ENCODE data around the gene TTYH2. TPM values are rescaled to one million over a fixed set of nuclear protein-coding genes. Genes with fewer than 3 reads are reported as not detected.

Gene TTYH2
- total RNA-seq, 1 experiment from 2014 or later = 0.40 TPM

DNA sequence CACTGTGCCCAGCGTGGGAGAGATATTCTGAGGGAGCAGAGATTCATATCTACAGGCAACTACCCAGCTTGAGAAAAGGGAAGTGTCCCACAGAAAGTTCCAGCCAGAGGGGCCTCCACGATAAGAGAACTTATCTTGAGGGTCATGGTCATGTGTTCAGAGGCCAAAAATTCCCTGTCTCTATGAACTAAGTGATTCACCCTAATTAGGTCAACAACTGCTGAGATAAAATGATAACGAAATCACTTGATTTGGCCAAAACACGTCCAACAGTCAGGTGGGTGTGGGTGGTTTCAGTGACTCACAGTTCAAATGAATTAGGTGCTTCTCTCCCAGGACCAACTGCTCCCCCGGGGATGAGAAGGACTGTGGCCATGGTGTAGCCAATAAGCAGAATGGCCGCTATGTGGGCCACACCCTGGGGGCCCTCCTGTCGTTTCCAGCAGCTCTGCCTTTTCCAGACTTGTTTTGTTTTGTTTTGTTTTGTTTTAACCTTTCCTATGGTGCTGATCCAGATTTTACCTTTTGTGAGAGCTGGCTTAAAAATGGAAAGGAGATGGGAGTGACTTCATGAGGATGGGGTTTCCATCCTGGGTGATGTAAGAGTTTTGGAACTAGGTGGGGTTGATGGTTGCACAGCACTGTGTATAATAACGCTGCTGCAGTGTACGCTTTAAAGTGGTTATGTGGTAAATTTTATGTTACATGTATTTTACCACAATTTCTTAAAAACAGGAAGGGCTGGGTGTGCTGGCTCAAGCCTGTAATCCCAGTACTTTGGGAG is 69.4 kb downstream of the TTYH2 start:
- no peak for DNase-seq (ENCODE audit: low read depth)

DNA sequence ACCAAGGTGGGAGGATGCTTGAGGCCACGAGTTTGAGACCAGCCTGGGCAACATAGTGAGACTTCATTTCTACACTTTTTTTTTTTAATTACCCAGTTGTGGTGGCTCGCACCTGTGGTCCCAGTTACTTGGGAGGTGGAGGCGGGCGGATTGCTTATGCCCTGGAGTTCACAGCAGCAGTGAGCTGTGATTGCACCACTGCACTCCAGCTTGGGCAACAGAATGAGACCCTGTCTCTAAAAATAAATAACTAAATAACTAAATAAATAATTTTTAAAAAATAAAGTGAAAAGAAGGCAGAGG is 70.0 kb downstream of the TTYH2 start:
- no peak for DNase-seq (ENCODE audit: low read depth)

DNA sequence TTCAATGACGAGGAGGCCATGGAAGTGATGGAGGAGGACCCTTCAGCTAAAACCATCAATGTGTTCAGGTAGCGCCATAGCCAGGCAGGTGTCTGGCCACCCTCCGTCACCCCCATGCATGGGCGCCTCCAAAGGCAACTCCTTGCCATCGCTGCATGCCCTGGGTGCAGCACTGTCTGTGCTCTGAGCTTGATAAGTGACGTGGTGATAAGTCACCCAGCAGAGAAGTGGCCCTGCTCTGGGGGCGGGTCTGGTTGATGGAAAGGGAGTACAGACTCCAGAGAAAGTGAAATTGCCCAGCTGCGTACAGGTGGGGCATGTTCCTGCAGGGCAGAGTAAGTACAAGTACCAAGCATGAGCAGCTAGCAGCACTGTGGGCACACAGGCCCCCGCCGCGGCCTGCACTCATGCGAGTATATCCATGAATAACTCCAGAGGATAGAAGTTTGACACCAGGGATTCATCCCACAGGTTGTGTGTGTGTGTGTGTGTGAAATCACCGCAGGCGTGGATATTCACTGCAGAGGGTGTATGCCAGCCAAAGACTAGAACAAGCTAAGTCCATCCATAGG is 73.7 kb downstream of the TTYH2 start:
- no peak for DNase-seq (ENCODE audit: low read depth)

DNA sequence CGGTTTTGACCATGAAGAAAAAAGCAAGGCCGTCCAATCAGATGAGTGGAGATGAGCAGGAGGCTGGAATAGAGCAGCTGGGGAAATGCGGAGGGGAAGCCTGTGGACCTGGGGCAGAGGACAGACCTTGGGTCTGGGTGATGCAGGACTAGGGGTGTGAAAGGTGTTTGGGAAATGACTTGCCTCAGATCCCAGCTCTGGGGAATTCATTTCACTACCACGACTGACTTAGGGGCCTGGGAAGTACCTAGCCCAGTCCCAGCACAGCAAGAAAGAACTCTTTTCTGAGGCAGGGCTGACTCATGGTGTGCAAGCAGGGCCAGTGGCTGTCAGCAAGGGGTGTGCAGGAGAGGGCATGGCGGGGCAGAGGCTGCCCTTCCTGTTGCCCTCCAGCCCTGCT is 75.4 kb downstream of the TTYH2 start:
- no peak for DNase-seq (ENCODE audit: low read depth)

DNA sequence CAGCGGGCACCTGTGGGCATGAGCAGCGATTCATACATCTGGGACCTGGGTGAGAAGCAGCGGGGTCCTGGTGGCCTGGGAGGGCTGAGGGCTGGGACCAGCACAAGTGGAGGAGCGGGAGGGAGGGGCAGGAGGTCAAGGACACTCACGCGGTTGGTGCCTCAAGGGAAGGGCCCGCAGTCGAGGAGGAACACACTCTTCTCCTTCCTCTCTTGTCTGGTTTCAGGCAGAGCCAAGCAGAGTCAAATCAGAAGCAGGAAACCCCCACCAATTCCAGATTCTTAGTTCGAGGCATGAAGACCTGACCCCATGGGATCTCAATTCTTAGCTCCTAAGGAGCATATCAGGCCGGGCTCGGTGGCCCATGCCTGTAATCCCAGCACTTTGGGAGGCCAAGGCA is 76.3 kb downstream of the TTYH2 start:
- DNase-seq (ENCODE audit: low read depth) = no peak

DNA sequence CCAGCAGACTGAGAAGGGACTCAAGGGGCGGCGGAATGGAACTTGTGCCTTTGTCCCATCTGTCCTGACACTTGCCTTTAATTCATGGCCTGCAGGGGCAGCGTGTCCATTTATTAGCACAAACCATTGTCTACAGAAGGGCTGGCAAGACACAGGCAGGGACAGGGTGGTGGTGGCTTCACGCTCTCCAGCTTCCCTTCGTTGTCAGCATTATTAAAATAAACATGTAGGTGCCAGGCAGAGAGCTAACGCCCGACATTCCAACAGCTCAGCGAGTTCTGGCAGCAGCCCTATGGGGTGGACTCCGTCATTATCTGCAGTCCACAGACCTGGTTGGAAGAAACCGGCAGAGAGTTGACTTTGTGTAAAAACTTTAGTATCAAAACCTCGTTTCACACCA is 77.0 kb downstream of the TTYH2 start:
- DNase-seq (ENCODE audit: low read depth) = no peak

DNA sequence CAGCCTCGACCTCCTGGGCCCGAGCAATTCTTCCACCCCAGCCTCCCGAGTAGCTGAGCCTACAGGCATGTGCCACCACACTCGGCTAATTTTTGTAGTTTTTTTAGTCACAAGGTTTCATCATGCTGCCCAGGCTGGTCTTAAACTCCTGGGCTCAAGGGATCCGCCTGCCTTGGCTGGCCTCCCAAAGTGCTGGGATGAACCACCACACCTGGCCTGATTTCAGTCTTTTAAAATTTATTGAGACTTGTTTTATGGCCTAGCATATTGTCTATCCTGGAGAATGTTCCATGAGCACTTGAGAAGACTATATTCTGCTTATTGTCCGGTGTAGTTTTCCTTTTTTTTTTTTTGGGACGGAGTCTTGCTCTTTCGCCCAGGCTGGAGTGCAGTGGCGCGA is 79.1 kb downstream of the TTYH2 start:
- no peak for DNase-seq (ENCODE audit: low read depth)

DNA sequence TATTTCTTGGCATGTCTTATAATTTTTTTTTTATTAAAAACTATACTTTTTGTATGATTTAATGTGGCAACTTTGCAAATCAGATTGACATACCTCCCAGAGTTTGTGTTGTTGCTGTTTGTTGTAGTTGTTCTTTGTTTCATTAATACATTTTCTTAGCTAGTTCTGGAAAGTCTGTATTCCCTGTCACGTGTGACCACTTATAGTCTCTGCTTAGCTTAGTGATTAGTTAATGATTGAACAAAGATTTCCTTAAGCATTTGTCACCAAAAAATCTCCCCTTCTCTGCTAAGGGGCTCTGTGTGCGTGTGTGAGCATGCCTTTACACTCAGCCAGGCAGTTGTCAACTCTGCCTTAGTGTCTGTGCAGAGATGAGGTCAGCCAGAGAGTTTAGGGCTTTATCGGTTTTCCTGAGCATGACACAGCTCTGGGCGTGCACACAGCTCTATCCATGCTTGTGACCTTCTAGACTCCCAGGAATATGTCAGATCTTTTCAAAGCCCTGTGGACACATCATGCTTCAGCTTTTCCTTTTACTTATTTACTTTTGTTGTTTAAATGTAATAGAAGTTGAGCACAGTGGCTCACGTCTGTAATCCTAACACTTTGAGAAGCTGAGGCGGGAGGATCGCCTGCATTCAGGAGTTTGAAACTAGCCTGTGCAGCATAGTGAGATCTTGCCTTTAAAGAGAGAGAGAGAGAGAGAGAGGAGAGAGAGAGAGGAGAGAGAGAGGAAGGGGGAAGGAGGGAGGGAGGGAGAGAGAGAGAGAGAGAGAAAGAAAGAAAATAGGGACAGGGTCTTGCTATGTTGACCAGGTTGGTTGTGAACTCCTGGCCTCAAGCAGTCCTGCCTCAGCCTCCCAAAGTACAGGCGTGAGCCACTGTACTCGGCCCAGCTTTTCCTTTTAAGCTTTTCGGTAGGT is 82.5 kb downstream of the TTYH2 start:
- peak; percentile 3 for DNase-seq (ENCODE audit: low read depth)

DNA sequence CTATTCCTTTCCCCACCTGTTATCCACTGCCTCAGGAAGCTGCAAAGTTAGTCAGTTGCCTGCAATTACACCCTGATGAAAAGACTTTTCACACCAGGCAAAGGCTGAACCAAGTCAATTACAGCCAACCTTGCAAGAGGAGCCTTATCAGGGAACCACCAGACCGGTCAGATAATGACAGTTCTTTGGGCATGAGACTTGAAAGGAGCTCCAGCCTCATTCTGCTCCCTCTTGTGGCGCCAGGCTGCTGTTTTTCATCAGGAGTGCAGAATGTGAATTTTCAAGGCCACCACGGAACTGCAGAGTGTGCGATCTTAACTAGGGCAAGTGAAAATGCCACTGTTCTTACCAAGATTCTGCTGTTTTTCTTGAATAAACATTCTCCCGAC is 83.2 kb downstream of the TTYH2 start:
- peak; percentile 13 for DNase-seq (ENCODE audit: low read depth)

DNA sequence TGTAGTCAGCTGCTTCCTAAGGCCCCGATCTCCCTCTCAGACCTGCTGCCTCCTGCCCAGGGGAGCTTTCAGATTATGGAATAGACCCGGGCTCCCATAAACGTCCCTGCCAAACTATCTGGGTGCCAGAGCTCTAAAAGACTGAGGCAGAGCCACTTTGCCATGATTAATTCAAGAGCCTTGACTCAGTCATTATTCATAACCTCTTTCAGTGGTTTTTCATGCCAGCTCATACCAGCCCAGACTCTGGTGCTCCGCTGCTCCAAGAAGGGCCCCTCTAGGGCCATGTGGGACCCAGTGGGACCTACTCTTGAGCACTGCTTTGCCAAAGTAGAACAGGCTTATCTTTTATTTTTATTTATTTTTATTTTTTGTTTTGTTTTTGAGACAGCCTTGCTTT is 84.6 kb downstream of the TTYH2 start:
- peak; percentile 44 for DNase-seq (ENCODE audit: low read depth)

DNA sequence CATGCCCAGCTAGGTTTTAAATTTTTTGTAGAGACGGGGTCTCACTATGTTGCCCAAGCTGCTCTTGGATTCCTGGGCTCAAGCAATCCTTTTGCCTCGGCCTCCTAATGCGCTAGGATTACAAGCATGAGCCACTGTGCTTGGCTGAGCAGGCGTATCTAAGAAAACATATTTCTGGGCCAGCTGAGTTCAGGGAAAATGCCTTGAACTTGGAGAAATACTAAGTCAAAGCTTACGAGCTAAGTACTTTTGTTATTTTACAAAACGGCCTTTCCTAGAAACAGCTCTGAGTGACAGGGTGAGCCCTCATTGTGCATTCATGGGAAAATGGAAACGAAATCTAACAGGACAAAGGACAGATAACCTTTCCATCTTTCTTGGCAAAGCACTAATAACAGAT is 85.4 kb downstream of the TTYH2 start:
- DNase-seq (ENCODE audit: low read depth) = no peak

DNA sequence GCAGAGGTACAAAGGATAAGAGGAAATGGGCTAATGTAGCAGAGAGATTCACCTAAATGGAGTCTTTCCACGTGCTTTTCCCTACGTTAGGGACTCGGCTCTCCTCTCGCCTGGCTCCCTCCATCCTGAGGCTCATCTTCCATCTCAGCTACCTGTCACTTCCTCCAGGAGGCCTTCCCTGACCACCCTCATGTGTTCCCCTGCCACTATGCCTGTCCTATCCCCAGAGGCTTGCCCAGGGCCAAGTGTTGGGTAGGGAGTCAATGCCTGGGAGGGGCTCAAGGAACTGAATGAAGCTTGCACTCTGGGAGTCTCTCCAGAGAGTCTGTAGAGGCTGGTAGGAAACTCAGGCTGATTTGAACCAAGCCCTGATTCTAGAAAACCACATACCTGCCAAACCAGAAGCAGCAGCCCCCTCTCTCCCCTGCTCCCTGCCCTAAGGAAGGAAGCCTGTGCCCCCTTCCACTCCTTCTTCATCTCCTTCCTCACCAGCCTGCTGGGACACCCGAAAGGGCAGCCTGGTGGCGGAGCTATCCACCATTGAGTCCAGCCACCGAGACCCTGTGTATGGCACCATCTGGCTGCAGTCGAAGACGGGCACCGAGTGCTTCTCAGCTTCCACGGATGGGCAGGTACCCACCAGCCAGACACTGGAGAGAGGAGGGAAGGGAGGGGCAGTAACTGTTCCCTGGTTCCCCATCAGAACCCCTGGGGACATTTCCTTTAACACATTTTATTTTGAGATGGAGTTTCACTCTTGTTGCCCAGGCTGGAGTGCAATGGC is 86.0 kb downstream of the TTYH2 start:
- DNase-seq (ENCODE audit: low read depth) = no peak

DNA sequence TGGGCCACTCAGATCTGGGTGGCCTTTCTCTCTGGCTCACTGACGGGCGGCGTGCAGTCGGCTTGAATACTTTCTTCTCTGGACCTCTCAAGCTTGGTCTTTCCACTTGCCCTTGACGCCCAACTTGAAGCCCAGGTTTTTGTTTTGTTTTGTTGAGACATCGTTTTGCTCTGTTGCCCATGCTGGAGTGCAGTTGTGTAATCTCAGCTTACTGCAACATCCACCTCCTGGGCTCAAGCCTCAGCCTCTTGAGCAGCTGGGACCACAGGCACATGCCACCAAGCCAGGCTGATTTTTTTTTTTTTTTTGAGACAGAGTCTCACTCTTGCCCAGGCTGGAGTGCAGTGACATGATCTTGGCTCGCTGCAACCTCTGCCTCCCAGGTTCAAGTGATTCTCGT is 89.9 kb downstream of the TTYH2 start:
- DNase-seq (ENCODE audit: low read depth) = no peak

DNA sequence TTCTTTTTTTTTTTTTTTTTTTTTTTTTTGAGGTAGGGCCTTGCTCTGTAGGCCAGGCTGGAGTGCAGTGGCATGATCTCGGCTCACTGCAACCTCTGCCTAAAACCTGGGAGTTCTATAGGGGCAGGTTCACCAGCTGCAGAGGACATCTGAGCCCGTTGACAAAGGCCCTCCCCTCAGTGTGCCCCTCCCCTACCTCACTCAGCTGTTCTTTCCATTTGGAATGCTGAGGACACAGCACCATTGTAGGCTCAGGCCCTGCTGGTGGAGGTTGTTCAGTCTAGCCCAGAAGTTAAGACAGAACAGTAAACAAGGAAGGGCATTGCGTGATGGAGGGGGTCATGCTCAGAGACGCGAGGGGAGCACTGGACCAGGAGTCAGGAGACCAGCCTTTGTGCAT is 90.8 kb downstream of the TTYH2 start:
- no peak for DNase-seq (ENCODE audit: low read depth)

DNA sequence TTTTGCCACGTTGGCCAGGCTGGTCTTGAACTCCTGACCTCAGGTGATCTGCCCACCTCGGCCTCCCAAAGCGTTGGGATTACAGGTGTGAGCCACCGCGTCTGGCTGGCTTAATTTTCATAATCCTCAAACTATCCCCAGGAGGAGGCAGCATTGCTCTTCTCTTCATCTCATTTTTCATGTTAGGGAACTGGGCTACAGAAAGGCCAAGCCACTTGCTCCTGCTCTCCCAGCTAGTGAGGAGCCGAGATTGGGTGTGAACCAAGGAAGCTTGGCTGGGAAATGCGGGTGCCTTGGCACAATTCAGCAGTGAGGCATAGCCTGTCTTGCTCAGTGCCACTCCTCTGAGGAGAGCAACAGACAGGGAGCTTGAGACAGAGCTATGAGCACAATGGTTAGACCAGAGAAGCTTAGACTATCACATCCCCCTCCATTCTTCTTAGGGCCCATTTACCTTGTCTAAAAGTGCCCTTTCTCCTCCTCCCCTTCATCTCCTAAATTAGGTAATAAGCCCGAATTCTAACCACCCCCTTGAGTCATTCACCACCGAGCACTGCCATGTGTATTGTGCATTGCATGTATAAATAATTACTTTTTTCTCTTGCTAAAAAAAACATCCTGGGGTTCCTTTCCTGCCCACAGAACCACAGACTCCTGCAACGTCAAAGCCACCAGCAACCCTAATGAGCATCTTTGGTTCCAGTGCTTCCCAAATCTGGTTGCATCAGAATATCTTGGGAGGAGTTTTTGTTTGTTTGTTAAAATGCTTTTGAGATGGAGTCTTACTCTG is 92.7 kb downstream of the TTYH2 start:
- no peak for DNase-seq (ENCODE audit: low read depth)

DNA sequence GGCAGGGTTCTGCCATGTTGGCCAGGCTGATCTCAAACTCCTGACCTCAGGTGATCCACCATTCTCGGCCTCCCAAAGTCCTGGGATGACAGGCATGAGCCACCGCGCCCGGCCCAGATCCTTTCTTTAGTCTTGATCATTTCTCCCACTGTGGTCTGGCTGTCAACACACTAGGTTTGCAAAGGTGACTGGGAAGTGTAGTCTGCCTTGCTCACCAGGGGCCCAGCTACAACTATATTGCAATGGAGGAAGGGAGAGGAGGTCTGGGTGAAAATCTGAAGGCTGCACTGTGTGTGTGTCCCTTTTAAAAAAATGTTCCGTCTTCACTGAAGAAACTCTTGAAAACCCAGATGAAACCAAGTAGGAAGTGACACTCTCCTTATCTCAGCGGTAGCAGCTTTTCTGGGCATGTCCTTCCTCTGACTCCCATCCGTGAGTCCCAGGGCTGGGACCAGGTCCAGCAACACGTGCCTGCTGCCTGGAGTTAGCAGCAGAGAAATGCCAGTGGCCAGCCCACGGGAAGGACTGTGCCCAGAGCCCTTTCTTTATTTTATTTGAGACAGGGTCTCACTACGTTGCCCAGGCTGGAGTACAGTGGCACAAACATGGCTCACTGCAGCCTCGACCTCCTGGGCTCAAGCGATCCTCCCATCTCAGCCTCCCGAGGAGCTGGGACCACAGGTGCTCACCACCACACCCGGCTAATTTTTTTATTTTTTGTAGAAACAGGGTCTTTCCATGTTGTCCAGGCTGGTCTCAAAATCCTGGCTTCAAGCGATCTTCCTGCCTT is 94.8 kb downstream of the TTYH2 start:
- peak; percentile 18 for DNase-seq (ENCODE audit: low read depth)

DNA sequence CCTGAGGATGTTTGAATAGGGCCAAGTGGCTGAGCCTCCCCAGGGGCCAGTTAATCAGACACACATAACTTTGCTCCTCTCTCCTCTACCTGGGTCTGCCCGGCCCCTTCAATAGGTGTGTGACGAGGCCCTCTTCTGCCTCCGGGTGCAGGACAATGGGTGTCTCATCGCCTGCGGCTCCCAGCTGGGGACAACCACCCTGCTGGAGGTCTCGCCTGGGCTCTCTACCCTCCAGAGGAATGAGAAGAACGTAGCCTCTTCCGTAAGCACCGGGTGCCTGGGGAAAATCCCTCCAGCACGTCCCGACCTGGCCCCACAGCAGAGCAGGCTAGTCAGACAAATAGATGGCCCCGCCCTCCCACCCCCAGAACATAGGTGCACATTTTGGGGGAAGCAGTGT is 96.5 kb downstream of the TTYH2 start:
- DNase-seq (ENCODE audit: low read depth) = no peak
